ENCODE data around the gene FAM117A. TPM values are rescaled to one million over a fixed set of nuclear protein-coding genes. Genes with fewer than 3 reads are reported as not detected.
A peak's percentile ranks its signal among the peaks of the same experiment; 100 is the strongest.
"Not testable (repeated sequence)": the region's sequence is repeated elsewhere in the genome, so short reads cannot be mapped to it uniquely, and the experiment has no call there.

Gene FAM117A
- total RNA-seq, 2 donors from 2014 or later: 30.9 to 46.4 TPM

- H3K36me3 ChIP-seq: no peaks in the 10 kb centered on the region
- peak overlapping the region in 1 of 2 donors; percentile 20 for H3K27ac ChIP-seq
- no peaks in the 10 kb centered on the region for H3K4me1 ChIP-seq (replicated peaks)
- no peaks in the 10 kb centered on the region for H3K27me3 ChIP-seq (replicated peaks; ENCODE audit: insufficient read depth)
- H3K4me3 ChIP-seq: no peak overlapping the region
- WGBS: 7% methylated on average over 4 of the region's 4 CpGs
- H3K9me3 ChIP-seq: no peaks in the 10 kb centered on the region
- TF ChIP-seq POLR2A (IDR thresholded peaks at IDR 0.05) (no peak), POLR2AphosphoS5 (IDR thresholded peaks at IDR 0.05) (peak; percentile 67)
- TF ChIP-seq, protein P1, sequence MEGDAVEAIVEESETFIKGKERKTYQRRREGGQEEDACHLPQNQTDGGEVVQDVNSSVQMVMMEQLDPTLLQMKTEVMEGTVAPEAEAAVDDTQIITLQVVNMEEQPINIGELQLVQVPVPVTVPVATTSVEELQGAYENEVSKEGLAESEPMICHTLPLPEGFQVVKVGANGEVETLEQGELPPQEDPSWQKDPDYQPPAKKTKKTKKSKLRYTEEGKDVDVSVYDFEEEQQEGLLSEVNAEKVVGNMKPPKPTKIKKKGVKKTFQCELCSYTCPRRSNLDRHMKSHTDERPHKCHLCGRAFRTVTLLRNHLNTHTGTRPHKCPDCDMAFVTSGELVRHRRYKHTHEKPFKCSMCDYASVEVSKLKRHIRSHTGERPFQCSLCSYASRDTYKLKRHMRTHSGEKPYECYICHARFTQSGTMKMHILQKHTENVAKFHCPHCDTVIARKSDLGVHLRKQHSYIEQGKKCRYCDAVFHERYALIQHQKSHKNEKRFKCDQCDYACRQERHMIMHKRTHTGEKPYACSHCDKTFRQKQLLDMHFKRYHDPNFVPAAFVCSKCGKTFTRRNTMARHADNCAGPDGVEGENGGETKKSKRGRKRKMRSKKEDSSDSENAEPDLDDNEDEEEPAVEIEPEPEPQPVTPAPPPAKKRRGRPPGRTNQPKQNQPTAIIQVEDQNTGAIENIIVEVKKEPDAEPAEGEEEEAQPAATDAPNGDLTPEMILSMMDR (IDR thresholded peaks at IDR 0.05): no peak
- intact Hi-C loops (cut with DNase I): no loop called here
- DNase-seq (ENCODE audit: low spot score): no peak
Measured at GRCh38 chr17:49730078-49730784, 33.7 kb downstream of the FAM117A start.

GRCh38 chr17:49729069-49729468 is 34.9 kb downstream of the FAM117A start:
- Histone ChIP-seq H3K9me3 (no peaks in the 10 kb centered on the region), H3K4me3 (no peak overlapping the region), H3K27ac (no peak overlapping the region), H3K36me3 (no peaks in the 10 kb centered on the region), H3K27me3 (replicated peaks; ENCODE audit: insufficient read depth) (no peaks in the 10 kb centered on the region), H3K4me1 (replicated peaks) (no peaks in the 10 kb centered on the region)
- DNase-seq (ENCODE audit: low spot score): no peak
- TF ChIP-seq, protein P1 (IDR thresholded peaks at IDR 0.05): no peak
- TF ChIP-seq POLR2A (IDR thresholded peaks at IDR 0.05) (no peak), POLR2AphosphoS5 (IDR thresholded peaks at IDR 0.05) (no peak)
- intact Hi-C loops (cut with DNase I): no loop called here
- WGBS: 90% methylated on average over 3 of the region's 3 CpGs

GRCh38 chr17:49728425-49728824 is 35.5 kb downstream of the FAM117A start:
- no peak for DNase-seq (ENCODE audit: low spot score)
- Histone ChIP-seq H3K9me3 (no peaks in the 10 kb centered on the region), H3K36me3 (no peaks in the 10 kb centered on the region), H3K4me1 (replicated peaks) (peaks cover 2% of the 10 kb centered on the region), H3K27me3 (replicated peaks; ENCODE audit: insufficient read depth) (no peaks in the 10 kb centered on the region), H3K27ac (no peak overlapping the region), H3K4me3 (no peak overlapping the region)
- TF ChIP-seq POLR2A (IDR thresholded peaks at IDR 0.05): no peak
- TF ChIP-seq, protein P1 (IDR thresholded peaks at IDR 0.05): no peak
- intact Hi-C loops (cut with DNase I): no loop called here
- WGBS: 87% methylated on average over 5 of the region's 5 CpGs

GRCh38 chr17:49727380-49727779 is 36.6 kb downstream of the FAM117A start:
- intact Hi-C loops (cut with DNase I): no loop called here
- TF ChIP-seq POLR2A (IDR thresholded peaks at IDR 0.05) (no peak), POLR2AphosphoS5 (IDR thresholded peaks at IDR 0.05) (no peak)
- TF ChIP-seq, protein P1 (IDR thresholded peaks at IDR 0.05): no peak
- 89% methylated on average over 4 of the region's 4 CpGs for WGBS
- Histone ChIP-seq H3K36me3 (no peaks in the 10 kb centered on the region), H3K4me3 (no peak overlapping the region), H3K27ac (no peak overlapping the region), H3K27me3 (replicated peaks; ENCODE audit: insufficient read depth) (no peaks in the 10 kb centered on the region), H3K4me1 (replicated peaks) (peaks cover 11% of the 10 kb centered on the region), H3K9me3 (no peaks in the 10 kb centered on the region)
- DNase-seq (ENCODE audit: low spot score): no peak

- H3K36me3 ChIP-seq: no peaks in the 10 kb centered on the region
- peaks cover 11% of the 10 kb centered on the region for H3K4me1 ChIP-seq (replicated peaks)
- H3K9me3 ChIP-seq: no peaks in the 10 kb centered on the region
- no peak for DNase-seq (ENCODE audit: low spot score)
- TF ChIP-seq POLR2AphosphoS5 (IDR thresholded peaks at IDR 0.05) (no peak), POLR2A (IDR thresholded peaks at IDR 0.05) (no peak)
- intact Hi-C loops (cut with DNase I): no loop called here
- H3K27ac ChIP-seq: no peak overlapping the region
- WGBS: 89% methylated on average over 7 of the region's 7 CpGs
- H3K4me3 ChIP-seq: no peak overlapping the region
- H3K27me3 ChIP-seq (replicated peaks; ENCODE audit: insufficient read depth): no peaks in the 10 kb centered on the region
Measured at GRCh38 chr17:49725452-49726130, 38.3 kb downstream of the FAM117A start.

DNA sequence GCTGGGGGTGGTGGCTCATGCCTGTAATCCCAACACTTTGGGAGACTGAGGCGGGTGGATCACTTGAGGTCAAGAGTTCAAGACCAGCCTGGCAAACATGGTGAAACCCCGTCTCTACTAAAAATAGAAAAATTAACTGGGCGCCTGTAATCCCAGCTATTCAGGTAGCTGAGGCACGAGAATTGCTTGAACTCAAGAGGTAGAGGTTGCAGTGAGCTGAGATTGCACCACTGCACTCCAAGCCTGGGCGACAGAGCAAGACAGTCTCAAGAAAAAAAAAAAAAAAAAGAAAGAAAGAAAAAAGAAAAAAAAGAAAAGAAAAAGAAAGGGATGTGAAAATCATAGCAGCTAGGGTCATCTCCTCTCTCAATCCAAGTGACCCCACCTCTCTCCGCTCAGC is 39.4 kb downstream of the FAM117A start:
- H3K9me3 ChIP-seq; H3K36me3 ChIP-seq; DNase-seq (ENCODE audit: low spot score); H3K4me3 ChIP-seq; H3K27me3 ChIP-seq (replicated peaks; ENCODE audit: insufficient read depth); H3K27ac ChIP-seq: not testable (repeated sequence)
- WGBS: 96% methylated on average over 6 of the region's 6 CpGs
- H3K4me1 ChIP-seq (replicated peaks): peaks cover 11% of the 10 kb centered on the region
- intact Hi-C loops (cut with DNase I): loop anchor here (5.0 kb wide), 1 partner anchor 33 kb away; no protein-coding TSS in a partner anchor
